Dendritic cell treated with granulocyte-macrophage colony-stimulating factor and Interleukin-4, amounts not matched to agents 40 ng/mL and 50 ng/mL, for 4 days (primary cell): ENCODE results near the gene MYH7B.

Experiments
- H3K27ac Mint-ChIP-seq: one replicate; pipeline ENCODE4 v1.8.0; 2022; ENCODE audit warnings: mild to moderate bottlenecking, mixed read lengths
- H3K27me3 Mint-ChIP-seq: one replicate; pipeline ENCODE4 v1.8.0; 2022; ENCODE audit warnings: mild to moderate bottlenecking, mixed read lengths
- H3K36me3 Mint-ChIP-seq: one replicate; pipeline ENCODE4 v1.8.0; 2022; ENCODE audit warnings: low read depth, mixed read lengths
- H3K4me1 Mint-ChIP-seq: one replicate; pipeline ENCODE4 v1.8.0; 2022; ENCODE audit warnings: low read depth, mixed read lengths
- H3K4me3 Mint-ChIP-seq: one replicate; pipeline ENCODE4 v1.8.0; 2022; ENCODE audit warnings: mild to moderate bottlenecking, moderate library complexity, mixed read lengths
- H3K9me3 Mint-ChIP-seq: one replicate; pipeline ENCODE4 v1.8.0; 2022; ENCODE audit warnings: mixed read lengths
- intact Hi-C: fragments of 100-400 bp; cut with micrococcal nuclease; formaldehyde crosslinking; loops from one replicate; pipeline ENCODE4 v1.15.0; 2022

MYH7B gene

GRCh38 chr20:34997774-34998173 lies 42.1 kb downstream of the MYH7B start:
- intact Hi-C loops: no loop called here
- Mint-ChIP-seq H3K27me3 (no peaks in the 10 kb centered on the region), H3K27ac (peak overlapping the region; percentile 8), H3K9me3 (no peaks in the 10 kb centered on the region), H3K36me3 (peaks cover 100% of the 10 kb centered on the region), H3K4me3 (no peak overlapping the region), H3K4me1 (no peaks in the 10 kb centered on the region)

- no peak overlapping the region for H3K4me3 Mint-ChIP-seq
- H3K27ac Mint-ChIP-seq: peak overlapping the region; percentile 8
- intact Hi-C loops: no loop called here
- no peaks in the 10 kb centered on the region for H3K4me1 Mint-ChIP-seq
- H3K27me3 Mint-ChIP-seq: no peaks in the 10 kb centered on the region
- peaks cover 100% of the 10 kb centered on the region for H3K36me3 Mint-ChIP-seq
- no peaks in the 10 kb centered on the region for H3K9me3 Mint-ChIP-seq
Measured at GRCh38 chr20:34998331-34998950, 42.8 kb downstream of the MYH7B start.

- H3K4me3 Mint-ChIP-seq: no peak overlapping the region
- H3K27ac Mint-ChIP-seq: no peak overlapping the region
- H3K27me3 Mint-ChIP-seq: no peaks in the 10 kb centered on the region
- H3K36me3 Mint-ChIP-seq: peaks cover 100% of the 10 kb centered on the region
- no peaks in the 10 kb centered on the region for H3K9me3 Mint-ChIP-seq
- intact Hi-C loops: no loop called here
- no peaks in the 10 kb centered on the region for H3K4me1 Mint-ChIP-seq
Measured at GRCh38 chr20:34999021-34999451, 43.4 kb downstream of the MYH7B start.

- intact Hi-C loops: no loop called here
- Mint-ChIP-seq H3K4me3 (no peak overlapping the region), H3K4me1 (no peaks in the 10 kb centered on the region), H3K36me3 (peaks cover 100% of the 10 kb centered on the region), H3K27me3 (no peaks in the 10 kb centered on the region), H3K9me3 (no peaks in the 10 kb centered on the region), H3K27ac (no peak overlapping the region)
Measured at GRCh38 chr20:34999782-35000181, 44.1 kb downstream of the MYH7B start.

GRCh38 chr20:35000311-35000921 lies 44.7 kb downstream of the MYH7B start:
- H3K36me3 Mint-ChIP-seq: peaks cover 100% of the 10 kb centered on the region
- no peaks in the 10 kb centered on the region for H3K4me1 Mint-ChIP-seq
- H3K4me3 Mint-ChIP-seq: no peak overlapping the region
- H3K9me3 Mint-ChIP-seq: no peaks in the 10 kb centered on the region
- H3K27ac Mint-ChIP-seq: no peak overlapping the region
- intact Hi-C loops: no loop called here
- H3K27me3 Mint-ChIP-seq: no peaks in the 10 kb centered on the region

- Mint-ChIP-seq H3K27ac (no peak overlapping the region), H3K9me3 (no peaks in the 10 kb centered on the region), H3K4me1 (no peaks in the 10 kb centered on the region), H3K4me3 (no peak overlapping the region), H3K27me3 (no peaks in the 10 kb centered on the region), H3K36me3 (peaks cover 100% of the 10 kb centered on the region)
- intact Hi-C loops: no loop called here
Measured at GRCh38 chr20:35000922-35001595, 45.4 kb downstream of the MYH7B start.

GRCh38 chr20:35001596-35002362 lies 46.1 kb downstream of the MYH7B start:
- H3K27me3 Mint-ChIP-seq: no peaks in the 10 kb centered on the region
- peaks cover 100% of the 10 kb centered on the region for H3K36me3 Mint-ChIP-seq
- H3K9me3 Mint-ChIP-seq: no peaks in the 10 kb centered on the region
- H3K27ac Mint-ChIP-seq: no peak overlapping the region
- no peaks in the 10 kb centered on the region for H3K4me1 Mint-ChIP-seq
- intact Hi-C loops: no loop called here
- H3K4me3 Mint-ChIP-seq: no peak overlapping the region

- intact Hi-C loops: no loop called here
- H3K27me3 Mint-ChIP-seq: no peaks in the 10 kb centered on the region
- H3K27ac Mint-ChIP-seq: no peak overlapping the region
- no peaks in the 10 kb centered on the region for H3K4me1 Mint-ChIP-seq
- no peak overlapping the region for H3K4me3 Mint-ChIP-seq
- H3K36me3 Mint-ChIP-seq: peaks cover 100% of the 10 kb centered on the region
- no peaks in the 10 kb centered on the region for H3K9me3 Mint-ChIP-seq
Measured at GRCh38 chr20:35002426-35003210, 47.0 kb downstream of the MYH7B start.

GRCh38 chr20:35003211-35004031 lies 47.8 kb downstream of the MYH7B start:
- Mint-ChIP-seq H3K4me3 (no peak overlapping the region), H3K9me3 (no peaks in the 10 kb centered on the region), H3K36me3 (peaks cover 100% of the 10 kb centered on the region), H3K27me3 (no peaks in the 10 kb centered on the region), H3K4me1 (no peaks in the 10 kb centered on the region), H3K27ac (no peak overlapping the region)
- intact Hi-C loops: no loop called here

GRCh38 chr20:35004051-35004725 lies 48.5 kb downstream of the MYH7B start:
- H3K9me3 Mint-ChIP-seq: no peaks in the 10 kb centered on the region
- H3K27ac Mint-ChIP-seq: no peak overlapping the region
- H3K36me3 Mint-ChIP-seq: peaks cover 100% of the 10 kb centered on the region
- no peak overlapping the region for H3K4me3 Mint-ChIP-seq
- no peaks in the 10 kb centered on the region for H3K4me1 Mint-ChIP-seq
- intact Hi-C loops: no loop called here
- no peaks in the 10 kb centered on the region for H3K27me3 Mint-ChIP-seq

- no peak overlapping the region for H3K27ac Mint-ChIP-seq
- H3K27me3 Mint-ChIP-seq: no peaks in the 10 kb centered on the region
- peaks cover 100% of the 10 kb centered on the region for H3K36me3 Mint-ChIP-seq
- no peak overlapping the region for H3K4me3 Mint-ChIP-seq
- no peaks in the 10 kb centered on the region for H3K9me3 Mint-ChIP-seq
- intact Hi-C loops: no loop called here
- no peaks in the 10 kb centered on the region for H3K4me1 Mint-ChIP-seq
Measured at GRCh38 chr20:35004749-35005462, 49.2 kb downstream of the MYH7B start.
